CD4-positive, alpha-beta T cell (primary cell): ENCODE results near the gene IFFO2. TPM values are rescaled to one million over a fixed set of nuclear protein-coding genes. Genes with fewer than 3 reads are reported as not detected.

Source experiments
- ATAC-seq: fragments of 200-7000 bp; cut with Tn5 transposase; one replicate; pipeline ENCODE4 v1.10.0; 2022; ENCODE audit warnings: mild to moderate bottlenecking; ENCODE audit not compliant: poor library complexity
- CTCF ChIA-PET: fragments of 350-600 bp; sonication (Branson Sonifier 250); formaldehyde crosslinking; loops from one replicate; lab custom pipeline; 2021; ENCODE audit warnings: antibody characterized with exemption, inconsistent platforms; lab: Charles Lee
- POLR2A ChIA-PET: fragments of 350-600 bp; sonication (Branson Sonifier 250); formaldehyde crosslinking; loops from one replicate; lab custom pipeline; 2021; ENCODE audit warnings: antibody characterized with exemption, inconsistent platforms; lab: Charles Lee
- DNase-seq, 14 experiments: peaks; one replicate each; pipeline ENCODE4 v3.0.0-alpha.2; 2013 to 2020; ENCODE audit warnings: mixed read lengths in 2 of 14
- H3K27ac ChIP-seq, 2 donors: one replicate each; pipeline versions ENCODE4 v1.5.1 to v1.7.0; 2013; ENCODE audit warnings: low read length in 2 of 2, low read depth in 1 of 2, mild to moderate bottlenecking in 1 of 2
- H3K27me3 ChIP-seq, 2 experiments: 1 replicate in 1 of 2; 2 replicates in 1 of 2; pipeline versions ENCODE4 v1.6.1 to v1.7.0; 2013; ENCODE audit warnings: low read length in 2 of 2, control low read depth in 1 of 2, mild to moderate bottlenecking in 1 of 2, moderate library complexity in 1 of 2; ENCODE audit not compliant: insufficient read depth in 2 of 2, control insufficient read depth in 1 of 2
- H3K36me3 ChIP-seq: one replicate; pipeline ENCODE4 v1.6.1; 2013; ENCODE audit warnings: low read length, control low read depth; ENCODE audit not compliant: insufficient read depth
- H3K4me1 ChIP-seq: one replicate; pipeline ENCODE4 v1.6.1; 2013; ENCODE audit warnings: low read length, control low read depth; ENCODE audit not compliant: insufficient read depth
- H3K4me3 ChIP-seq: one replicate; pipeline ENCODE4 v1.5.1; 2013; ENCODE audit warnings: mild to moderate bottlenecking, low read length, moderate library complexity
- H3K9me3 ChIP-seq, 2 experiments: 1 replicate in 1 of 2; 2 replicates in 1 of 2; pipeline versions ENCODE4 v1.6.1 to v1.7.0; 2013; ENCODE audit warnings: low read length in 2 of 2, mild to moderate bottlenecking in 2 of 2, control low read depth in 1 of 2, moderate library complexity in 1 of 2; ENCODE audit not compliant: control insufficient read depth in 1 of 2, insufficient read depth in 1 of 2
- H3K27ac Mint-ChIP-seq: one replicate; pipeline ENCODE4 v1.8.0; 2020; ENCODE audit warnings: mixed read lengths
- H3K27me3 Mint-ChIP-seq: one replicate; pipeline ENCODE4 v1.8.0; 2021; ENCODE audit warnings: mixed read lengths
- H3K36me3 Mint-ChIP-seq: one replicate; pipeline ENCODE4 v1.8.0; 2021; ENCODE audit warnings: low read depth, mixed read lengths
- H3K4me1 Mint-ChIP-seq: one replicate; pipeline ENCODE4 v1.8.0; 2021; ENCODE audit warnings: low read depth, mixed read lengths
- H3K4me3 Mint-ChIP-seq: one replicate; pipeline ENCODE4 v1.8.0; 2020; ENCODE audit warnings: mild to moderate bottlenecking, mixed read lengths
- H3K9me3 Mint-ChIP-seq: one replicate; pipeline ENCODE4 v1.8.0; 2020; ENCODE audit warnings: mixed read lengths
- intact Hi-C, 2 experiments: fragments of 100-400 bp; cut with DNase I in 1 of 2; cut with micrococcal nuclease in 1 of 2; formaldehyde crosslinking; loops; one replicate each; pipeline versions ENCODE4 v1.15.1 to v1.9.0; 2023 to 2025; cut with DNase I, micrococcal nuclease
- total RNA-seq, 174 experiments: library from RNA in 2 of 174; stranded (reverse) in 2 of 174; gene quantifications; one replicate each; pipeline ENCODE4 v1.2.3 and lab custom pipeline; 2021 to 2026
- TF ChIP-seq, protein P1 (sequence below): fragments of 200-600 bp; IDR thresholded peaks from one replicate; pipeline ENCODE4 v1.8.0; 2022; ENCODE audit warnings: antibody characterized with exemption, mild to moderate bottlenecking

Gene IFFO2
- total RNA-seq, 2 experiments from 2014 or later, result 106 to 112 TPM

DNA sequence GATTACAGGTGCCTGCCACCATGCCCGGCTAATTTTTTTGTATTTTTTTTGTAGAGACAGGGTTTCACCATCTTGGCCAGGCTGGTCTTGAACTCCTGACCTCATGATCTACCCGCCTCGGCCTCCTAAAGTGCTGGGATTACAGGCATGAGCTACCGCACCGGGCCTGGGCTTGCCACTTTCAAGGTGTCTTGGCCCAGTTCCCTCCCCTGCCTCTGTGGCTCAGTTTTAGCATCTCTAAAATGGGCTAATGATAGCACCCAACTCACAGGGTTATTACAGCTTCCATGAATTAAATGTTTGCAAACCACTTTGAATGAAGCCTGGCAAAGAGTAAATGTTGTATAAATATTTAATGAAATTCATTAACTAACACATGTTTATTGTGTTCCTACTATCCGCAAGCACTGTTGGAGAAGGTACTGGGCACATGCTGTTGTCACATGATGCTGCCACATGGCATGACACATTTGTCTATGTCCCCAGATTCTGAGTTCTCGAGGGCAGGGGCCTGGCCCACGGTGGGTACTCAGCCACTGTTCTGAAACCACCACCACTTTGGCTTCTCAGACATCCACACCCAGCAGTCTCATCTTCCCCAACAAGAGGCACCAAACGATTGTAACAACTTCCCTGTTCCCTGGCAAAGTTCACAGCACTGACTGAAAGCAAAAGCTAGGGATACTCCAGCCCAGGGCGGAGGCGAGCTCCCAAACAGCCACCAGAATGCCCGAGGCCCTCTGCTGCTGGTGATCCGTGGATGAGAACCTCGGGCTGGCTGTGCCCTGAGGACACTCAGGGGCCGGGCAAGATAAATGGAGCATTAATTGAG lies 9.7 kb downstream of the IFFO2 start:
- intact Hi-C loops, result no loop called here
- Histone ChIP-seq H3K36me3 (peaks cover 17% of the 10 kb centered on the region), H3K27ac (peak overlapping the region; percentile 50 to 95), H3K4me1 (peaks cover 100% of the 10 kb centered on the region), H3K4me3 (no peak overlapping the region), H3K27me3 (no peaks in the 10 kb centered on the region), H3K9me3 (no peaks in the 10 kb centered on the region)
- Mint-ChIP-seq H3K4me3 (peak overlapping the region; percentile 99), H3K4me1 (peaks cover 95% of the 10 kb centered on the region), H3K27me3 (no peaks in the 10 kb centered on the region), H3K9me3 (no peaks in the 10 kb centered on the region), H3K27ac (peak overlapping the region; percentile 99), H3K36me3 (peaks cover 4% of the 10 kb centered on the region)
- TF ChIP-seq, protein P1, sequence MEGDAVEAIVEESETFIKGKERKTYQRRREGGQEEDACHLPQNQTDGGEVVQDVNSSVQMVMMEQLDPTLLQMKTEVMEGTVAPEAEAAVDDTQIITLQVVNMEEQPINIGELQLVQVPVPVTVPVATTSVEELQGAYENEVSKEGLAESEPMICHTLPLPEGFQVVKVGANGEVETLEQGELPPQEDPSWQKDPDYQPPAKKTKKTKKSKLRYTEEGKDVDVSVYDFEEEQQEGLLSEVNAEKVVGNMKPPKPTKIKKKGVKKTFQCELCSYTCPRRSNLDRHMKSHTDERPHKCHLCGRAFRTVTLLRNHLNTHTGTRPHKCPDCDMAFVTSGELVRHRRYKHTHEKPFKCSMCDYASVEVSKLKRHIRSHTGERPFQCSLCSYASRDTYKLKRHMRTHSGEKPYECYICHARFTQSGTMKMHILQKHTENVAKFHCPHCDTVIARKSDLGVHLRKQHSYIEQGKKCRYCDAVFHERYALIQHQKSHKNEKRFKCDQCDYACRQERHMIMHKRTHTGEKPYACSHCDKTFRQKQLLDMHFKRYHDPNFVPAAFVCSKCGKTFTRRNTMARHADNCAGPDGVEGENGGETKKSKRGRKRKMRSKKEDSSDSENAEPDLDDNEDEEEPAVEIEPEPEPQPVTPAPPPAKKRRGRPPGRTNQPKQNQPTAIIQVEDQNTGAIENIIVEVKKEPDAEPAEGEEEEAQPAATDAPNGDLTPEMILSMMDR, result no peak
- ChIA-PET CTCF (interaction anchor here (1.5 to 1.9 kb wide), 2 partner anchors 34 to 40 kb away, joined by 4 to 8 read pairs; no protein-coding TSS in a partner anchor), POLR2A (interaction anchor here (1.2 to 5.4 kb wide), 3 partner anchors 9 to 26 kb away, joined by 3 to 40 read pairs (median 14); partner anchors contain the start of gene IFFO2)
- ATAC-seq, result no peak
- DNase-seq, result no peak

DNA sequence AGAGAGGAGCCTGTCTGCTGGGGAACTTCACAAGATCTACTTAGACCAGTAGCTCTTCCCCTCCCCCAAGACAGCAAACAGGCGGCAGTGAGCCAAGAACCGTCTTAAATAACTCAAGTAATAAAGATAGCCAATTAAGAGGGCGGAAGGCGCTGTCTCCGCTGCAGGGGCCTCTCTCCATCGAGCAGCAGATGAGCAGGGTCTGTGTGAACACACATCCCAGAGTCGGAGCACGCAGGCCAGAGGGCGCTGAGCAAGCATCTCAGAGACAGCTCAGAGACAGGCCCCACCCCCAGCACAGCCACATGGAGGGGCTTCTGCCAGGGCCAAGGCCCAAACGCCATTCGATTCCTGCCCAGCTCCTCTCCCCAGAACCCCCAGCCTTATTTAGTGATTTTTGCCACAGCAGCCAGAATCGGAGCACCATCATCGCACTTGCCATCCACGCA lies 11.1 kb downstream of the IFFO2 start:
- Histone ChIP-seq H3K36me3 (peaks cover 17% of the 10 kb centered on the region), H3K27ac (no peak overlapping the region), H3K4me3 (no peak overlapping the region), H3K4me1 (peaks cover 100% of the 10 kb centered on the region), H3K9me3 (no peaks in the 10 kb centered on the region), H3K27me3 (no peaks in the 10 kb centered on the region)
- no peaks in the 10 kb centered on the region for H3K27me3 Mint-ChIP-seq
- H3K27ac Mint-ChIP-seq, result peak overlapping the region; percentile 74
- TF ChIP-seq, protein P1, result no peak
- ATAC-seq (no peak), DNase-seq (no peak)
- ChIA-PET CTCF (interaction anchor here (1.9 kb wide), 1 partner anchor 32 kb away, joined by 8 read pairs; no protein-coding TSS in a partner anchor), POLR2A (interaction anchor here (1.0 to 5.4 kb wide), 6 partner anchors 10 to 129 kb away, joined by 3 to 40 read pairs (median 3); partner anchors contain the start of gene IFFO2)
- no peaks in the 10 kb centered on the region for H3K9me3 Mint-ChIP-seq
- peak overlapping the region; percentile 72 for H3K4me3 Mint-ChIP-seq
- peaks cover 4% of the 10 kb centered on the region for H3K36me3 Mint-ChIP-seq
- peaks cover 95% of the 10 kb centered on the region for H3K4me1 Mint-ChIP-seq
- intact Hi-C loops, result no loop called here

DNA sequence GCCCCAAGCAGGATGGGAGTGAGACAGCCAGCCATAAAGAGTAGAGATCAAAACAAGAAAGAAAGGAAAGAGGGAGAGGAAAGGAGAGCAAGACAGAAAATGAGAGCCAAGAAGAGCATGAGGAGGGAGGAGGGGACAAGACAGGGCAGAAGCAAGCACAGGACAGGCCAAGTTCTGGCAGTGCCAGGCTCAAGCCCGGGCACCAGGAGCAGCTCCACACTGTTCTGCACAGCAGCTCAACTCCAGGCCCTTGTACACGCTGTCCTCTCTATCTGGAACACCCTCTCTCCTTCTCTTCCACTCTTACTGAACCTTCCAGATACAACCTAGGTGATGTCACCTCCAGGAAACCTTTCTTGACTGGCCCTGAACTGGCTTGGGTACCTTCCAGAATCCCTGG lies 11.7 kb downstream of the IFFO2 start:
- ChIA-PET POLR2A (interaction anchor here (1.0 to 5.4 kb wide), 5 partner anchors 11 to 129 kb away, joined by 3 to 40 read pairs (median 3); partner anchors contain the start of gene IFFO2), CTCF (no interaction called here)
- H3K9me3 Mint-ChIP-seq, result no peaks in the 10 kb centered on the region
- H3K4me1 Mint-ChIP-seq, result peaks cover 95% of the 10 kb centered on the region
- peak overlapping the region; percentile 74 for H3K27ac Mint-ChIP-seq
- no peaks in the 10 kb centered on the region for H3K9me3 ChIP-seq
- TF ChIP-seq, protein P1, result no peak
- peak overlapping the region; percentile 72 for H3K4me3 Mint-ChIP-seq
- H3K36me3 ChIP-seq, result peaks cover 17% of the 10 kb centered on the region
- peaks cover 100% of the 10 kb centered on the region for H3K4me1 ChIP-seq
- H3K27ac ChIP-seq, result no peak overlapping the region
- no peaks in the 10 kb centered on the region for H3K27me3 Mint-ChIP-seq
- peaks cover 4% of the 10 kb centered on the region for H3K36me3 Mint-ChIP-seq
- DNase-seq, result no peak
- H3K4me3 ChIP-seq, result no peak overlapping the region
- ATAC-seq, result no peak
- intact Hi-C loops, result no loop called here
- H3K27me3 ChIP-seq, result no peaks in the 10 kb centered on the region
